PC-3 (cell line): Measurements from ENCODE around the gene PEAK3. TPM values are rescaled to one million over a fixed set of nuclear protein-coding genes. Genes with fewer than 3 reads are reported as not detected.

Experiments
- ATAC-seq: fragments of 200-7000 bp; cut with Tn5 transposase; 2 replicates; pipeline ENCODE4 v1.9.1; 2020; ENCODE audit warnings: mild to moderate bottlenecking, moderate library complexity
- BruUV-seq: library from RNA; stranded (reverse); fragments of 400-500 nt; replicated peaks from 2 replicates; lab custom pipeline; 2021; lab: Mats Ljungman, UMichigan
- CTCF ChIA-PET: fragments of 300-600 bp; sonication (Branson Sonifier 250); formaldehyde crosslinking; loops from one replicate; lab custom pipeline; 2022; ENCODE audit warnings: antibody characterized with exemption; lab: Charles Lee
- POLR2A ChIA-PET: fragments of 300-600 bp; sonication (Branson Sonifier 250); formaldehyde crosslinking; loops from one replicate; lab custom pipeline; 2022; ENCODE audit warnings: antibody characterized with exemption; ENCODE audit not compliant: unreplicated experiment; lab: Charles Lee
- DNase-seq: peaks from one replicate; pipeline ENCODE4 v3.0.0-alpha.2; 2015
- H2AFZ ChIP-seq: fragments of 300-600 bp; sonication (generic); 2 replicates; pipeline ENCODE4 v1.6.0; 2016; ENCODE audit warnings: antibody characterized with exemption, low read length
- H3F3A ChIP-seq: fragments of 300-600 bp; sonication (generic); one replicate; pipeline ENCODE4 v1.6.0; 2017; ENCODE audit warnings: antibody characterized with exemption, low read length, control low read depth, mild to moderate bottlenecking; ENCODE audit not compliant: unreplicated experiment
- H3K27ac ChIP-seq: fragments of 300-600 bp; sonication (generic); 2 replicates; pipeline ENCODE4 v1.5.1; 2016; ENCODE audit warnings: mild to moderate bottlenecking, low read length
- H3K27me3 ChIP-seq: fragments of 300-600 bp; sonication (generic); 2 replicates; pipeline ENCODE4 v1.6.1; 2016; ENCODE audit warnings: low read length, mixed read lengths
- H3K36me3 ChIP-seq: fragments of 300-600 bp; sonication (generic); 2 replicates; pipeline ENCODE4 v1.6.1; 2016; ENCODE audit warnings: low read depth, mixed run types, low read length, mixed read lengths
- H3K4me1 ChIP-seq: fragments of 300-600 bp; sonication (generic); 2 replicates; pipeline ENCODE4 v1.5.1; 2016; ENCODE audit warnings: low read length; ENCODE audit not compliant: insufficient read depth
- H3K4me2 ChIP-seq: fragments of 300-600 bp; sonication (generic); 2 replicates; pipeline ENCODE4 v1.6.0; 2016; ENCODE audit warnings: low read length
- H3K4me3 ChIP-seq: fragments of 300-600 bp; sonication (generic); 2 replicates; pipeline ENCODE4 v1.5.1; 2016; ENCODE audit warnings: mild to moderate bottlenecking, low read length, mixed read lengths
- H3K79me2 ChIP-seq: fragments of 300-600 bp; sonication (generic); 2 replicates; pipeline ENCODE4 v1.6.1; 2017; ENCODE audit warnings: low read length, mixed read lengths
- H3K9ac ChIP-seq: fragments of 300-600 bp; sonication (generic); 2 replicates; pipeline ENCODE4 v1.6.0; 2016; ENCODE audit warnings: mild to moderate bottlenecking, low read length
- H3K9me2 ChIP-seq: fragments of 300-600 bp; sonication (generic); replicated peaks from 2 replicates; pipeline ENCODE4 v1.6.1; 2016; ENCODE audit warnings: mixed run types, low read length, mixed read lengths
- H3K9me3 ChIP-seq: fragments of 300-600 bp; sonication (generic); 2 replicates; pipeline ENCODE4 v1.6.1; 2016; ENCODE audit warnings: low read length, mixed read lengths
- H4K20me1 ChIP-seq: fragments of 300-600 bp; sonication (generic); 2 replicates; pipeline ENCODE4 v1.6.1; 2016; ENCODE audit warnings: low read length, mixed read lengths
- CTCF ChIP-seq: fragments of 300-600 bp; sonication (generic); conservative IDR thresholded peaks from 2 replicates; pipeline ENCODE4 v1.5.1; 2017; ENCODE audit warnings: antibody characterized with exemption, low read depth, mild to moderate bottlenecking, low read length
- EZH2 ChIP-seq: fragments of 300-600 bp; sonication (generic); IDR thresholded peaks from one replicate; pipeline ENCODE4 v1.6.1; 2017; ENCODE audit warnings: antibody characterized with exemption, mild to moderate bottlenecking, low read length; ENCODE audit not compliant: unreplicated experiment
- EZH2phosphoT487 ChIP-seq: fragments of 300-600 bp; sonication (generic); IDR thresholded peaks from 2 replicates; pipeline ENCODE4 v1.6.1; 2018; ENCODE audit warnings: mild to moderate bottlenecking, antibody characterized with exemption, low read length, borderline replicate concordance
- intact Hi-C: fragments of 100-400 bp; cut with micrococcal nuclease; formaldehyde crosslinking; loops from 2 replicates; pipeline ENCODE4 v1.9.0; 2023
- total RNA-seq: library from RNA; depleted of rRNA; stranded (reverse); fragments of >200 nt; gene quantifications from 2 replicates; pipeline ENCODE4 v1.2.3, GENCODE V29; 2014

The PEAK3 gene
- total RNA-seq, 1 experiment from 2014 or later: not detected

DNA sequence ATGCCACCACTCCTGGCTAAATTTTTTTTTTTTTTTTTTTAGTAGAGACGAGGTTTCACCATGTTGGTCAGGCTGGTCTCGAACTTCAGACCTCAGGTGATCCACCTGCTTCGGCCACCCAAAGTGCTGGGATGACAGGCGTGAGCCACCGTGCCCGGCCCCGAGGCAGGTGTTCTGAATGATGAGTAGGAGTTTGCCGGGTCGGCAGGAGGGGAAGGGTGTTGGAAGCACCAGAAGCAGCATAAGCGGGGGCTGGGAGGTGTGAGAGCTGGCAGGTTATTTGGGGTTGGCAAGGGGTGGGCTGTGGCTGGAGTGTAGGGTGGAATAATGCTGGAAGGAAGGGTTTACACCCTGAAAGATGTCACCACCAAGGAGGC, 48.3 kb upstream of the PEAK3 start:
- Histone ChIP-seq H3F3A (no peaks in the 10 kb centered on the region), H3K27me3 (no peaks in the 10 kb centered on the region), H3K4me3 (no peak overlapping the region), H3K9me2 (no peaks in the 10 kb centered on the region), H3K4me2 (no peak overlapping the region), H3K36me3 (no peaks in the 10 kb centered on the region; the same call in 1 of the 2 replicates), H4K20me1 (no peaks in the 10 kb centered on the region), H3K27ac (no peak overlapping the region), H2AFZ (no peak overlapping the region), H3K9ac (no peak overlapping the region), H3K4me1 (peaks cover 11% of the 10 kb centered on the region), H3K79me2 (peaks cover 70% of the 10 kb centered on the region), H3K9me3 (no peaks in the 10 kb centered on the region)
- TF ChIP-seq CTCF: no peak
- no peak for TF ChIP-seq EZH2
- TF ChIP-seq EZH2phosphoT487: no peak
- ChIA-PET POLR2A (no interaction called here), CTCF (no interaction called here)
- ATAC-seq: no peak
- no TSS peak for BruUV-seq
- intact Hi-C loops: no loop called here
- no peak for DNase-seq

GRCh38 chr19:2329501-2329916, 47.5 kb upstream of the PEAK3 start:
- CTCF ChIA-PET: no interaction called here
- Histone ChIP-seq H3K36me3 (no peaks in the 10 kb centered on the region; the same call in 1 of the 2 replicates), H3K27ac (no peak overlapping the region), H3K9me3 (no peaks in the 10 kb centered on the region), H3K27me3 (no peaks in the 10 kb centered on the region), H3K4me3 (peak overlapping the region; percentile 98), H3K9me2 (no peaks in the 10 kb centered on the region), H3F3A (no peaks in the 10 kb centered on the region), H3K9ac (peak overlapping the region; percentile 99; the same call in 1 of the 2 replicates), H3K4me2 (peak overlapping the region; percentile 97), H3K4me1 (peaks cover 11% of the 10 kb centered on the region), H4K20me1 (no peaks in the 10 kb centered on the region), H3K79me2 (peaks cover 70% of the 10 kb centered on the region), H2AFZ (no peak overlapping the region)
- no TSS peak for BruUV-seq
- no peak for TF ChIP-seq EZH2
- TF ChIP-seq EZH2phosphoT487: no peak
- no peak for TF ChIP-seq CTCF
- intact Hi-C loops: no loop called here
- POLR2A ChIA-PET: interaction anchor here (0.5 kb wide), 1 partner anchor 21 kb away, joined by 3 read pairs; no protein-coding TSS in a partner anchor
- ATAC-seq (no peak; the same call in 1 of the 2 replicates), DNase-seq (no peak)

DNA sequence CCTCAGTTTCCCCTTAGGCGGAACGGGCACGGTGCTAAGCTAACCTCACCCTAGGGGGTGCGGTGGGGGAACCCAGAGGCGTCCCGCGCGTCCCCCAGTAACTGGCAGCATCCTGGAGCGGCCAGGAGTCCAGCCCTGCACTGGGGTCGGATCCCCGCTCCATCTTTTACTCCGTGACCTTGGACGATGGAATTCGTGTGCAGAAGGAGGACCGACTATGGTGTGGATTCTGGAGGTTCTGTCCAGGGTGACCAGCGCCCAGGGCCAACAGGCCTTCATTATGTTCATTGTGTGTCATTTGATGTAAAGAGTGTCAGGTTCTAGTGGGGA, 47.1 kb upstream of the PEAK3 start:
- TSS peak; percentile 59 for BruUV-seq
- Histone ChIP-seq H3K9ac (peak overlapping the region; percentile 99), H3K9me2 (no peaks in the 10 kb centered on the region)

More for the DNA sequence above, 47.1 kb upstream of the PEAK3 start:
- DNase-seq: no peak
- ChIA-PET CTCF (no interaction called here), POLR2A (no interaction called here)
- Histone ChIP-seq H3K9me3 (no peaks in the 10 kb centered on the region), H2AFZ (0 out of 2 replicates have a peak overlapping the region, but pooled peaks have one; percentile 65), H4K20me1 (no peaks in the 10 kb centered on the region), H3K79me2 (peaks cover 70% of the 10 kb centered on the region), H3K4me3 (peak overlapping the region; percentile 98), H3K4me1 (peaks cover 11% of the 10 kb centered on the region), H3F3A (no peaks in the 10 kb centered on the region), H3K27ac (peak overlapping the region; percentile 73), H3K27me3 (no peaks in the 10 kb centered on the region), H3K36me3 (no peaks in the 10 kb centered on the region; the same call in 1 of the 2 replicates), H3K4me2 (peak overlapping the region; percentile 97)
- no peak for TF ChIP-seq CTCF
- no peak for TF ChIP-seq EZH2phosphoT487
- no peak for TF ChIP-seq EZH2
- peak; percentile 23; the same call in 1 of the 2 replicates for ATAC-seq
- intact Hi-C loops: no loop called here
